ENCODE measurements around the gene HS3ST3A1. TPM values are rescaled to one million over a fixed set of nuclear protein-coding genes. Genes with fewer than 3 reads are reported as not detected.

HS3ST3A1 gene
- total RNA-seq, 2 donors from 2014 or later, result not detected

- Mint-ChIP-seq H3K9me3 (peaks cover 0 to 4% of the 10 kb centered on the region in 2 donors), H3K27ac (no peak overlapping the region), H3K36me3 (no peaks in the 10 kb centered on the region)
- DNase-seq (ENCODE audit: low spot score in 2 of 2) (no peak), ATAC-seq (no peak)
Measured at GRCh38 chr17:13462673-13463124, 139.0 kb downstream of the HS3ST3A1 start.

- Mint-ChIP-seq H3K36me3 (no peaks in the 10 kb centered on the region), H3K9me3 (peaks cover 0 to 4% of the 10 kb centered on the region in 2 donors), H3K27ac (no peak overlapping the region)
- ATAC-seq, result no peak
- DNase-seq (ENCODE audit: low spot score in 2 of 2), result no peak
Measured at GRCh38 chr17:13462146-13462545, 139.6 kb downstream of the HS3ST3A1 start.

DNA sequence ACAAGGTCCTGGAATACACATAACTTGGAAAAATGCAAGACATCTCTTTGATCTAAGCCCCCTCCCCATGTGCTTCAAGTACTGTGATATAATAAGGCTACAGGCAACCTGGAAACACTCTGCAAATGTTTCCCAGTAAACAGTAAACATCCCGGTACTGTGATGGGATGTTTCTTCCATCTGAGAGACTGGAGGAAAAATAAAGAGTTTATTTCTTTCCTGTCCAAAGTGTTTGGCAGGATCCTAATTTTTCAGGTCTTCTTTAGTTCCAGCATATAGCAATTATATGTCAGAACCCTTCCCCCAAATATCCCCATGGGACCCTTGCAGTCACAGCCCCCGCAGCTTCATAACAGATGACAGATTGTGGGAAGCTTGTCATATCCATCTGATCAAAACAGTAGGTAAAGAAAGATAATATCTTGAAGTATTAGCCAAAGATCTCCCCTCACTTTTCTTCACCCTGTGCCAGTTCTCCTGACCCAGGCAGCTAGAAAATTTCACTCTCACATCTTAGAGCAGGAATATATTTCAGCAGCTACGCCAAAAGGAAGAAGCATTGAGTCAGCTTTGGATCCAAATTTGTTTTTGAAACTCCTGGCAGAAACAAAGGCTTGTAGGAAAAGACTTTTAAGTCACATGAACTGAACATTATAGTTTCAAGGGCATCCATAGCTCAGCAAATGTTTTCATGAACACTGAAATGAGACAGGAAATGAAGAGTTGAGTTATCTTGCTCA lies 141.3 kb downstream of the HS3ST3A1 start:
- no peak for DNase-seq (ENCODE audit: low spot score in 2 of 2)
- ATAC-seq, result no peak
- no peaks in the 10 kb centered on the region for H3K36me3 Mint-ChIP-seq

GRCh38 chr17:13457783-13458182 lies 143.9 kb downstream of the HS3ST3A1 start:
- Mint-ChIP-seq H3K36me3 (no peaks in the 10 kb centered on the region), H3K27ac (no peak overlapping the region), H3K9me3 (no peaks in the 10 kb centered on the region)
- DNase-seq (ENCODE audit: low spot score in 2 of 2), result no peak
- ATAC-seq, result no peak

More for the DNA sequence above, 141.3 kb downstream of the HS3ST3A1 start:
- Mint-ChIP-seq H3K9me3 (peaks cover 0 to 4% of the 10 kb centered on the region in 2 donors), H3K27ac (no peak overlapping the region)
